Body of pancreas (tissue), 4 donors: Measurements from ENCODE around the gene GOPC. TPM values are rescaled to one million over a fixed set of nuclear protein-coding genes. Genes with fewer than 3 reads are reported as not detected.
A peak's percentile ranks its signal among the peaks of the same experiment; 100 is the strongest.
"Not testable (repeated sequence)": the region's sequence is repeated elsewhere in the genome, so short reads cannot be mapped to it uniquely, and the experiment has no call there.

Experiments used
- ATAC-seq: fragments of 150-250 bp; one replicate; pipeline ENCODE4 v1.9.1; 2016
- DNase-seq, 4 donors: peaks; one replicate each; pipeline ENCODE4 v3.0.0-alpha.2; 2019
- H3K27ac ChIP-seq, 4 donors: fragments of 200-600 bp; sonication (generic); 1 replicate in 3 of 4; 2 replicates in 1 of 4; pipeline versions ENCODE4 v1.5.1 to v1.6.1; 2016 to 2019; ENCODE audit warnings: mild to moderate bottlenecking in 1 of 4, mixed read lengths in 1 of 4, moderate library complexity in 1 of 4
- H3K27me3 ChIP-seq, 2 donors: fragments of 200-600 bp; sonication (generic); one replicate each; pipeline ENCODE4 v1.6.0; 2016; ENCODE audit warnings: mild to moderate bottlenecking in 1 of 2
- H3K36me3 ChIP-seq, 2 donors: fragments of 200-600 bp; sonication (generic); replicated peaks in 1 of 2; 2 replicates each; pipeline ENCODE4 v1.5.1; 2016; ENCODE audit warnings: low read depth in 2 of 2; ENCODE audit not compliant: insufficient read depth in 1 of 2
- H3K4me1 ChIP-seq: fragments of 200-600 bp; sonication (generic); one replicate; pipeline ENCODE4 v1.6.0; 2016
- H3K4me3 ChIP-seq, 2 donors: fragments of 200-600 bp; sonication (generic); 1 replicate in 1 of 2; 2 replicates in 1 of 2; pipeline ENCODE4 v1.5.1; 2016 to 2019
- H3K9me3 ChIP-seq, 3 donors: fragments of 200-600 bp; sonication (generic); 1 replicate in 2 of 3; 2 replicates in 1 of 3; pipeline ENCODE4 v1.5.1; 2016
- CTCF ChIP-seq, 7 experiments: fragments of 450-650 bp in 4 of 7; fragments of 200-600 bp in 3 of 7; sonication (generic) in 3 of 7; IDR thresholded peaks; one replicate each; pipeline ENCODE4 v1.5.1; 2016 to 2019; ENCODE audit warnings: antibody characterized with exemption in 7 of 7
- POLR2A ChIP-seq, 3 donors: fragments of 450-650 bp; IDR thresholded peaks; one replicate each; pipeline ENCODE4 v1.6.1; 2016; ENCODE audit warnings: antibody characterized with exemption in 3 of 3, mild to moderate bottlenecking in 2 of 3
- WGBS, 2 donors: methylation state at CpG; one replicate each; pipeline ENCODE4 v1.1.5; 2017; 5-methylcytosine and 5-hydroxymethylcytosine counted together
- intact Hi-C: fragments of 100-400 bp; cut with DNase I; formaldehyde crosslinking; loops from one replicate; pipeline ENCODE4 v1.15.1; 2023
- total RNA-seq, 2 donors: library from RNA; depleted of rRNA; stranded (reverse); fragments of >200 nt; gene quantifications; one replicate each; pipeline ENCODE4 v1.1.0, GENCODE V29; 2016

GOPC gene
- total RNA-seq = 10 to 100 TPM in 1 of 2 donors, 1 to 10 TPM in 1; 7.9 to 16.6 TPM

- Histone ChIP-seq H3K27ac (peak within 1 kb of the TSS; percentile 86 to 91 (median 90)), H3K9me3 (no peaks in the 10 kb centered on the region), H3K4me3 (peak within 1 kb of the TSS; percentile 67 to 75), H3K27me3 (no peaks in the 10 kb centered on the region), H3K4me1 (peaks cover 23% of the 10 kb centered on the region), H3K36me3 (no peaks in the 10 kb centered on the region)
- 1% methylated on average over 41 to 60 of the region's 60 CpGs for WGBS, 2 donors
- DNase-seq = peak; percentile 95 to 98 (median 98)
- ATAC-seq = peak; percentile 99
- peak; percentile 79 to 93 (median 93) for TF ChIP-seq POLR2A (IDR thresholded peaks at IDR 0.05)
- peak in 2 of 7 experiments; percentile 5 to 9 for TF ChIP-seq CTCF (IDR thresholded peaks at IDR 0.05)
- intact Hi-C loops = loop anchor here (10.0 kb wide), 1 partner anchor 258 kb away; no protein-coding TSS in a partner anchor
Observed at GRCh38 chr6:117602151-117602898, at the start of gene GOPC. TSS of gene GOPC (minus strand) at chr6:117602511. CDS start at chr6:117602288, 223 bp downstream.

GRCh38 chr6:117651984-117652383 lies 49.7 kb upstream of the GOPC start:
- H3K4me3 ChIP-seq, H3K27ac ChIP-seq, H3K27me3 ChIP-seq, H3K4me1 ChIP-seq, H3K9me3 ChIP-seq, DNase-seq, ATAC-seq, intact Hi-C loops, H3K36me3 ChIP-seq: not testable (repeated sequence)
- 84 to 92% methylated on average over 3 of the region's 3 CpGs for WGBS, 2 donors

- Histone ChIP-seq H3K36me3 (no peaks in the 10 kb centered on the region), H3K27ac (no peak overlapping the region), H3K4me3 (no peak overlapping the region), H3K27me3 (no peaks in the 10 kb centered on the region), H3K9me3 (no peaks in the 10 kb centered on the region), H3K4me1 (no peaks in the 10 kb centered on the region)
- DNase-seq = no peak
- WGBS, 2 donors = 83 to 92% methylated on average over 2 of the region's 2 CpGs
- ATAC-seq = no peak
- TF ChIP-seq POLR2A (IDR thresholded peaks at IDR 0.05) = no peak
- intact Hi-C loops = no loop called here
Observed at GRCh38 chr6:117642976-117643375, 40.7 kb upstream of the GOPC start.

GRCh38 chr6:117637770-117638169 lies 35.5 kb upstream of the GOPC start:
- ATAC-seq = no peak
- intact Hi-C loops = no loop called here
- DNase-seq = no peak
- TF ChIP-seq CTCF (IDR thresholded peaks at IDR 0.05) (no peak), POLR2A (IDR thresholded peaks at IDR 0.05) (no peak)
- H3K27ac ChIP-seq = no peak overlapping the region
- no peaks in the 10 kb centered on the region for H3K36me3 ChIP-seq
- no peaks in the 10 kb centered on the region for H3K27me3 ChIP-seq
- 29 to 46% methylated on average over 1 of the region's 1 CpG for WGBS, 2 donors
- H3K4me3 ChIP-seq = no peak overlapping the region
- no peaks in the 10 kb centered on the region for H3K4me1 ChIP-seq
- no peaks in the 10 kb centered on the region for H3K9me3 ChIP-seq

GRCh38 chr6:117629119-117629660 lies 26.9 kb upstream of the GOPC start:
- Histone ChIP-seq H3K27me3 (no peaks in the 10 kb centered on the region), H3K36me3 (no peaks in the 10 kb centered on the region), H3K4me3 (no peak overlapping the region), H3K4me1 (no peaks in the 10 kb centered on the region), H3K9me3 (no peaks in the 10 kb centered on the region), H3K27ac (no peak overlapping the region)
- no peak for TF ChIP-seq CTCF (IDR thresholded peaks at IDR 0.05)
- TF ChIP-seq POLR2A (IDR thresholded peaks at IDR 0.05) = no peak
- intact Hi-C loops = no loop called here
- 32 to 40% methylated on average over 1 of the region's 1 CpG for WGBS, 2 donors
- no peak for ATAC-seq
- no peak for DNase-seq
